HG02852 (cell line): ENCODE results near the gene FAM83E.

Source experiments
- ATAC-seq: cut with Tn5 transposase; IDR thresholded peaks from one replicate; pipeline ENCODE4 v1.9.1; 2021; ENCODE audit warnings: mild to moderate bottlenecking, moderate library complexity; ENCODE audit not compliant: unreplicated experiment

FAM83E gene

DNA sequence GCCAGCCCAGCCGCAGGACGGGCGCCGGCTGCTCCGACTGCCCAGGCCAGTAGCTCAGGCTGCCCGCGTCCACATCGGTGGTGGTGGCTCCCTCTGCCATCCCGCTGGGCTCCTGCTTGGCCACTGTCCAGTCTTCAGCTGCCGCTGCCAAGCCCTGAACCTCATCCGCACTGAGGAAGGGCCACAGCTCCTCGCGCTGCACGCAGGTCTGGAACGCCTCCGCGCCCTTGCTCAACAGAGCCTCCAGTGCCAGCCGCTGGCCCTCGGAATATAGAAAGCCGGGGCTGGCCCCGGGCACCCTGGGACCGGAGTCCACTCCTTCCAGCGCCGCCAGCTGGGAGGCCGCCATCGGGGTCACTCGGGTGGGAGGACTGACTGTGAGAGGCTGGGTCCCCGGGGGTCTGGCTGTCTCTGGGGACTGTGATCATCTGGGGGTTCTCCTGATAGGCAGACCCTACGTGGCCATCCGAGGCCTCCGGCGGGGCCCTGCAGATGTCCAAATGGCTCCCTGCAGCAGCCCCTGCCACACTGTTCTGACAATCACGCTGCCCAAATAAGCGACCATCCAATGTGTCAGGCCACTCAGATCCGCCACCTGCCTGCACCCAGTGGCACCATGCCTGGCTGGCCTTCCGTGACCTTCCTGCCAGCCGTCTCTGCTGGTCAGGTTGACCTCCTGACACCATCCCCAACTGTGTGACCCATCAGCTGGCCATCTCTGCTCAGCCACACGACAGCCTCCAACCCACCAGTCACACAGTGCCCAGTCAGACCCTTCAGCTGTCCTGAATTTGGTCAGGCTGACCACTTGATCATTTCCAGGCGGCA, 1.6 kb downstream of the FAM83E start:
- no peak for ATAC-seq

DNA sequence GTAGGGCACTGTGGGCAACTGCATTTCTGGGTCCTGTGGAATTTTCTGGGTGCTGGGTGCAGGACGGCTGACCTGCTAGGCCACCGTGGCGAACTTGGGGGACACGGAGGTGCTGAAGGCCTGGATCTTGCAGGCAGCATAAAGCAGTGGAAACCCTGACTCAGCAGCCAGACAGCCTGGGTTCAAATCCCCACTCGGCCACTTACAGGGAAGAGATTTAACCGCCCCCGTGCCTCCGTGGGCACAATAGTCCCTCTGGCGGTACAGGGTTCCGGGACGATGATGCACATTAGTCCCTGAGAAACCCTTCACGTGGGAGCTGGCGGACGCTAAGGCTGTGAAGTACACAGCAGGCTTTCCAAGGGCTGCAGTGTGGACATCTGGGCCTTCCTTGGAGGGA, 3.0 kb downstream of the FAM83E start:
- no peak for ATAC-seq

DNA sequence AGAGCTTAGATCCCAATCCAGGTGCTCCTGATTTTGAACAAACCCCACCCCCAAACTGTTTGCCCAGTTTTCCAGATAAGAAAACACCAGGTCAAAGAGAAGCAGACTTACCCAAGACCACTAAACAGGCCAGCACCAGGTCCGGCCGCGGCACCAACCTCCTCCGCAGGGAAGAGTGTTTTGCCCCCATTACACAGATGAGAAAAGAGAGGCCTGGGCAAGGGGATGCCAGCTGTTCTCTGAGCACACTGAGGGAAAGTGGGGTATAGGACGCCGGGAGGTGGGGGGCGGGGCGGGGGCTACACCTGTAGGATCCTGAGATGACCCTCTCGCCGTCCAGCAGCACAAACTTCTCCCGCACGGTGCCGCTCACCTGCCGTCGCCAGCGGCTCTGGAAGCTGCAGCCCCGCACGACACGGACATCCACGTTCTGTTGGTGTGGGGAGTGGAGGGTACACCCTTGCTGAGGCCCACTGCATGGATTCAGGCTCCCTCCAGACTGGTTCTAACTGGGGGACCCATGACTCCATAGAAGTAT, 5.2 kb downstream of the FAM83E start:
- no peak for ATAC-seq

DNA sequence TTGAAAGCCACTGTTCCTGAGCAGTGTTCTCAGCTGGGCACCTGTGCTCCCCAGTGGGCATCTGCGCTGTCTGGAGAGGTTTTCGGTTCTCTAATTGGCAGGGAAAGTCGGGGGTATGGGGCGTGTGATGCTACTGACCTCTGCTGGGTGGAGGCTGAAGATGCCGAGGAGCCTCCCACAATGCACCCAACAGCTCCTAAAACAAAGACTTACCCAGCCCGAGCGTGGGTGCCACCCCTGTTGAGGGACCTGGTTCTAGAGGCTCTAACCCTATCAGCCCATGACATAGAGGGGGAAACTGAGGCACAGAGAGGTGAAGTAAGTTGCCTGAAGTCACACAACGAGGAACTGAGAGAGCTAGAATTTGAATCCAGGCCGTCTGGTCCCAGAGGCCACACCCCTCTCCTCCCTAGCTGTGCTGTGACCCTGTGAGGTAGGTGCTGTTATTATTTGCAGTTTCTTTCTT, 6.0 kb downstream of the FAM83E start:
- ATAC-seq: no peak

DNA sequence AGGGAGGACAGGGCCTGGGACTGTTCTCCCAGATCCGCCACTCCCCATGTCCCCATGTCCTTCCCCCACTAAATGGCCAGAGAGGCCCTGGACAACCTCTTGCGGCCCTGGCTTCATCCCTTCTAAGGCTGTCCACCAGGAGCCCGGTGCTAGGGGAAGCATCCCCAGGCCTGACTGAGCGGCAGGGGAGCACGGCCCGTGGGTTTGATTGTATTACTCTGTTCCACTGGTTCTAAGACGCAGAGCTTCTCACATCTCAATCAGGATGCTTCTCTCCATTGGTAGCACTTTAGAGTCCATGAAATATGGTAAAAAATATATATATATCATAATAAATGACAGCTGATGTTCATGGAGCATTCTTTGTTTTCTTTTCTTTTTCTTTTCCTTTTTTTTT, 7.5 kb downstream of the FAM83E start:
- ATAC-seq: no peak

DNA sequence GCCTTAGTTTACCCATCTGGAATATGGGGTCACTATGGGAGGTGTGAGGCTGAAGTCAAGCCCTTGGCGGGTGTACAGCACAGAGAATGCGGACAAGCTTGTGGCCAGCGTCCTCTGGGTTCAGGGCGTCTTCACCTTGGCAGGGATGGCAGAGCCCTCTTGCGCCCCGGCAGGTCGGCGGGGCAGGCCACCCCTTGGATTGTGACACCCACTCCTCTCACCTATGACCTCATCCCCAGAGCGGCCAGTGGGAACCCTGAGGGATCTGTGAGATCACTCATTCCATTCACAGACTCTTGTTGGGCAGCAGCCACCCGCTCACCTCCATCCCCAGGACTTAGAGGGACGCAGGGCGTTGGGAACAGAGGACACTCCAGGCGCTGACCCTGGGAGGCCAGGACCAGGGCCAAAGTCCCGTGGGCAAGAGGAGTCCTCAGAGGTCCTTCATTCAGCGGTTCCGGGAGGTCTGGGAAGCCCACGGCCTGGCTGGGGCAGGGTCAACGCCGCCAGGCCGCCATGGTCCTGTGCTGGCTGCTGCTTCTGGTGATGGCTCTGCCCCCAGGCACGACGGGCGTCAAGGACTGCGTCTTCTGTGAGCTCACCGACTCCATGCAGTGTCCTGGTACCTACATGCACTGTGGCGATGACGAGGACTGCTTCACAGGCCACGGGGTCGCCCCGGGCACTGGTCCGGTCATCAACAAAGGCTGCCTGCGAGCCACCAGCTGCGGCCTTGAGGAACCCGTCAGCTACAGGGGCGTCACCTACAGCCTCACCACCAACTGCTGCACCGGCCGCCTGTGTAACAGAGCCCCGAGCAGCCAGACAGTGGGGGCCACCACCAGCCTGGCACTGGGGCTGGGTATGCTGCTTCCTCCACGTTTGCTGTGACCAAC, 8.2 kb downstream of the FAM83E start, which contains the start of gene SPACA4:
SPACA4 (plus strand) TSS at position 280 of the 896 bp plus-strand sequence; CDS start at position 517, 237 bp downstream.
- ATAC-seq: no peak

DNA sequence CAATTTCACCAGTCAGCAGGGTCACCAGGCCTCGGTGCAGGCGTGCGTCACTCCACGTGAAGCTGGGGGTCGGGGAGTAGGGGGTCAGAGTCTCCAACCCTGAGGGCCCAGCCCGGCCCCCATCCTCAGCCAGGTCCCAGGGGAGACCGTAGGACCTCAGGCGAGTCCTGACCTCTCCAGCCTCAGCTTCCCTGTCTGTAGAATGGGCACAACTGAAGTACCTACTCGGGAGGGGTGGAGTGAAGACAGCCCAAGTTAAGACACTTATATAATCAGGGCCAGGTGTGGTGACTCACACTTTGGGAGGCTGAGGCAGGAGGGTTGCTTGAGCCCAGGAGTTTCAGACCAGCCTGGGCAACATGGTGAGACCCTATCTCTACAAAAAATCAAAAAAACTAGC, 11.0 kb downstream of the FAM83E start:
- no peak for ATAC-seq

DNA sequence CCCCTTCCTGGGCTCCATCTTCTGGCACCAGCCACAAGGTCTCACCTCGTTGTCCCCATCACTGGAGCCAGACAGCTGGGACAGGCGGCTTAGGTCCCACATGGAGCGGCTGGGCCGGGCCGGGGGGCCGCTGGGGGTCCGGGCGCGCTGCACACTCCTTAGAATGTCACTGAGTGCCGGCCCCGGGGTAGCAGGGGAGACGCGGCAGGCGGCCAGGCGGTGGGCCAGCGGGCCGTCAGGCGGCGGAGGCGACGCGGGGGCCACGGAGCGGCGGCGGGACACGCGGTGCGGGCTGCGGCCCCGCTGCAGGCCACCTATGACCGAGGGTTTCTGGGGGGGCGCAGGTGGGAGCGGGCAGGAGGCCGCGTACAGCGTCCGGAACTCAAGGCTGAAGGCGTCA, 11.4 kb downstream of the FAM83E start:
- ATAC-seq: no peak

DNA sequence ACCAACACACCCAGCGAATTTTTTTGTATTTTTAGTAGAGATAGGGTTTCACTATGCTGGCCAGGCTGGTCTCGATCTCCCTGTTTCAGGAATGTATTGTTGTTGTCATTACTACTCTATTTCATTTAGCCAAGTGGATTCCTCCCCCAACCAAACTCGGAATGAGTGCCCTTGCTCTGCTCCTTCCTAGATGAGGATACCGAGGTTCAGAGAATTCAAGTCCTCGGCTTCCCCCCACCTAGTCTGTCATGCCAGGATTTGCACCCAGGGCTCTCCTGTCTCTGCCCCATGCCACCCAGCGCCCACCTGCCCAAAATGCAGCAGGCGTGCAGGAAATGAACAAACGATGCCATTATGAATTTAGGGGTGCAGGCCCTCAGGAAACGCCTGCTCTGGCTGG, 11.9 kb downstream of the FAM83E start:
- no peak for ATAC-seq

DNA sequence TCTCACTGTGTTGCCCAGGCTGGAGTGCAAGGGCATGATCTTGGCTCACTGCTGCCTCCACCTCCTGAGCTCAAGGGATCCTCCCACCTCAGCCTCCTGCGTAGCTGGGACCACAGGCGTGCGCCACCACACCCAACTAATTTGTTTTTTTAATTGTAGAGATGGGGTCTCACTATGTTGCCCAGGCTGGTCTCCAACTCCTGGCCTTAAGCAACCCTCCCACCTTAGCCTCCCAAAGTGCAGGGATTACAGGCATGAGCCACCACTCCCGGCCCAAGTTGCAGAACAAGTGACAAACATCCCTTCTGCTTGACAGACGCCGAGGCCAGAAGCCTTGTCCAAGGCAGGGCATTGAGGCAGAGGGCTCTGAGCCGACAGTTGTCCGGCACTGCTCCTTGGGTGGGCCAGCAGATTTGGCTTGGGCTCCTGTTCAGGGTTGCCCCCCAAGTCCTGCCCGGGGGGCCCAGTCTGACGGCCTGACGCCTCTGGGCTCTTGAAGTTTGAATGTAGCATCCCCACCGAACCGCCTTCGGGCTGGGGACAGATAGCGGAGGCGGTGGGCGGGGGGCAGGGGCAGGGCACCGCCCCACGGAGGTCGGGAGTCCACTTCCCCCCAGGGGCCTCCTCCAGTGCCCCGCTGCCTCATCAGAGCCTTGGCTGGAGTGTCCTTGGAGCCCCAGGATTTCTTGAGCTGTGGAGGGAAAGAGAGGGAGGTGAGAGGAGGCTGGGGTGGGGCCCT, 14.0 kb downstream of the FAM83E start:
- no peak for ATAC-seq

DNA sequence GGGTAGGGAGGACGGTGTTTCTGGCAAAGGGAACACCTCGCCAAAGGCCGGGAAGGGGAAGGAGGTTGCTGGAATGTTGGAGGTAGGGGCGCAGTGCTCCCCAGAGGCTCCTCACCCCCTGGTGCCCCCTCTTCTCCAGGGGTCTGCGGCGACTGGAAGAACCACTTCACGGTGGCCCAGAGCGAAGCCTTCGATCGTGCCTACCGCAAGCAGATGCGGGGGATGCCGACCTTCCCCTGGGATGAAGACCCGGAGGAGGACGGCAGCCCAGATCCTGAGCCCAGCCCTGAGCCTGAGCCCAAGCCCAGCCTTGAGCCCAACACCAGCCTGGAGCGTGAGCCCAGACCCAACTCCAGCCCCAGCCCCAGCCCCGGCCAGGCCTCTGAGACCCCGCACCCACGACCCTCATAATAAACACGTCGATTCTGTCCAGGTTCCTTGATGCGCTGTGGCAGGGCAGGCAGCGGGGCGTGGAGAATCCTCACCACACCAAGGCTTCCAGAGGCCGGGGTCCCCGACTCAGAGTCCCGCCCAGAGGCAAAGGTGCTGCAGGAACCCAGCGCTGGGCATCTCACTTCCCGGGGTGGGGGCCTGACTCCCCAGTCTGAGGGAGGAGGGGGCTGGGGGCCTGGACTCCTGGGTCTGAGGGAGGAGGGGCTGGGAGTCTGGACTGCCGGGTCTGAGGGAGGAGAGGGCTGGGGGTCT, 15.7 kb downstream of the FAM83E start:
- ATAC-seq: no peak

DNA sequence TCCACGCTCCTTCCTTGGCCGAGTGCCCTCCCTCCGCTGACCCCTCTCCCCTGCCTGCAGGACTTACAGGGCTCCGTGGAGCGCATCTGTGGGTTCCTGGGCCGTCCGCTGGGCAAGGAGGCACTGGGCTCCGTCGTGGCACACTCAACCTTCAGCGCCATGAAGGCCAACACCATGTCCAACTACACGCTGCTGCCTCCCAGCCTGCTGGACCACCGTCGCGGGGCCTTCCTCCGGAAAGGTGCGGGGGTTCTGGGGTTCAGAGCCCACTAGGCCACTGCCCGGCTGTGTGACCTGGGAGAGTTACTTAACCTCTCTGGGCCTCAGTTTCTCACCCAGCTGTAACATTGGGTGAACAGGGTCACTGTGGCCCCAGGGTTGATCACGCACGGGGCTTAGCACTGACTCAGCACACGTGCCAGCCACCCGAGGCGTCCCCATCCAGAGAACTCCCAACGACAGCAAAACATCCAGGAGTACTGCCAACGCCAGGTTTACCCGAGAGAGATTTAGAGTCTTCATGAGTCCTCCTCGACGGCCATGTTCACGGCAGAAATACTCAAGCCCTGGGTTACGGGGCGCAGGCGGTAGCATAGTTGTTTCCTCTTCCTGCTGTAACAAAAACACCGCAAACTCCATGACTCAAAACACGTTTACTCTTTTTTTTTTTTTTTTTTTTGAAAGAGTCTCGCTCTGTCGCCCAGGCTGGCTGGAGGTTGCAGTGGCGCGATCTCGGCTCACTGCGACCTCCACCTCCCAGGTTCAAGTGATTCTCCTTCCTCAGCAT, 18.0 kb downstream of the FAM83E start:
- no peak for ATAC-seq

DNA sequence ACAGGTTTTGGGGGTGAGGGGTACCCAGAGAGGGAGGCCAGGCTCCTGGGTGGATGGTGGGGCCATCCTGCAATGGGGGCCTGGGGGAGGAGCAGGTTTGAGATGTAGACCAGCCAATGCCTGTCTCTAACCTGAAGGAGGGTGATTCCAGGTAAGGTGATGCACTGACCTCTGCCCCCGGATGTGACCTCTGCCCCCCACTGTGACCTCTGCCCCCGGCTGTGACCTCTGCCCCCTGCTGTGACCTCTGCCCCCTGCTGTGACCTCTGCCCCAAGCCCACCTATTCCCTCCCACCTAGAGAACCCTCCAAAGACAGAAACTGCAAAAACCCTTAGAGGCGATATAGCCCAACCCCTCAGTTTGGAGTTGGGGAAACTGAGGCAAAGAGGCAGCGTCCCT, 18.6 kb downstream of the FAM83E start:
- ATAC-seq: no peak

DNA sequence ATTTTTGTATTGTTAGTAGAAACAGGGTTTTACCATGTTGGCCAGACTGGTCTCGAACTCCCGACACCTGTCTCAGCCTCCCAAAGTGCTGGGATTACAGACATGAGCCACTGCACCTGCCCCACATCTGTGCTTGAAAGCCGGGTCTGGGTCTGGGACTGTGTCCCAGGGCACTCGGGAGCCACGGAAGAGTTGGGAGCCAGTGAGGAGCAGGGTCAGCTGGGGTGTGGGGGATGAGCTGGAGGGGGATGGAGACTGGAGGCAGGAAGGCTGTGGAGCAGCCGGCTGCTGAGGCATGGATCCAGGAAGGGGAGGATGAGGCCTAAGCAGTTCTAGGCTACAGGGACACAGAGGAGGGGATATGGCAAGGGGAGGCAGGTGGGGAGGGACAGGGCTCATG, 19.0 kb downstream of the FAM83E start:
- ATAC-seq: no peak

DNA sequence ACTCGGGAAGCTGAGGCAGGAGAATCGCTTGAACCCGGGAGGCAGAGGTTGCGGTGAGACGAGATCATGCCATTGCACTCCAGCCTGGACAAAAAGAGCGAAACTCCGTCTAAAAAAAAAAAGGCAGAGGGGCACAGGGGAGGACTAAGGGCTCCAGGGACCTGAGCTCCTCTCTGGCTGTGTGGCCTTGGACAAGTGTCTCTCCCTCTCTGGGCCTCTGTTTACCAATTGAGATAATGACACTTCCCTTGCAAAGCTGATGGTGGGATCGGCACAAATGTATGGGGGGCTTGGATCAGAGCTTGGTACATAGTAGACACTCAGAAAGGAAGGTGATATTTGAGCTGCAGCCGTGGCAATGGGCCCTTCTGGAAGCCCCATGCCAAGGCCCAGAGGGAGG, 19.7 kb downstream of the FAM83E start:
- no peak for ATAC-seq

DNA sequence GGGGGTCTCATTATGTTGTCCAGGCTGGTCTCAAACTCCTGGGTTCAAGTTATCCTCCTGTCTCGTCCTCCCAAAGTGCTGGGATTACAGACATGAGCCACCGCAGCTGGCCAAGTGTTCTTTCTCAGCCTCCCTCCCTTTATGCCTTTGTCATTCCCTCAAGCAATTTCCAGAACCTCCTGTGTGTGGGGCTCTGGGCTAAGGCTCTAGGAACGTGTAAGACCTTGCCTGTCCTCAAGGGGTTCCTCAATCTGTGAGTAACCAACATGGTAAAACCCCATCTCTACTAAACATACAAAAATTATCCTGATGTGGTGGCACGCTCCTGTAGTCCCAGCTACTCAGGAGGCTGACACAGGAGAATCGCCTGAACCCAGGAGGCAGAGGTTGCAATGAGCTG, 23.9 kb downstream of the FAM83E start:
- ATAC-seq: no peak

DNA sequence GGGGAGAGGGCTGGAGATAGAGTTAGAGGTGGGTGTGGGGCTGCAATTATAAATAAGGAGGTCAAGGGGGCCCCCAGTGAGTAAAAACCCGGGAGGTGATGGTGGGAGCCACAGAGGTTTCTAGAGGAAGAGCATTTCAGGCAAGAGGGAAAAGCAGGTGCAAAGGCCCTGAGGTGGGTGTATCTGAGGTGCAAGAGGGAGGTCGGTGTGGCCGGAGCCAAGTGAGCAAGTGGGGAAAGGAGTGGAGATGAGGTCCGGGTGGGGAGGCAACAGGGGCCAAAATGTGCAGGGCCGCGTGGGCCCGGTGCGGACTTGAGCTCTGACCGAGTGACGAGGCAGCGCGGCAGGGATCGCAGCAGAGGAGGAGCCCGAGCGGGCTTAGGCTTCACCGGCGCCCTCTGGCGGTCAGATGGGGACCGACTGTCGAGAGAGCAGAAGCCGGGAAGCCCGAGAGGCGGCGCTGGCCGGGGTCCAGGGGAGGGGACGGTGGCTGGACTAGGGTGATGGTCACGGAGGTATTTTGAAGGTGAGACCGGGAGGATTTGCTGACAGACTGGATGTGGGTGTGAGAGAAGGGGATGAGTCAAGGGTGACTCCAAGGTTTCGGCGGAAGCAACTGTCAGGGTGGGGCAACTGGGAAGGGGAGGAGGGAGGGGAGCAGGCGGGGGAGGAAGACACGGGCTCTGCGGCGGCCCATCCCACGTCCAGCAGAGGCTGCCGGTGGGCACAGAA, 26.0 kb downstream of the FAM83E start:
- no peak for ATAC-seq

DNA sequence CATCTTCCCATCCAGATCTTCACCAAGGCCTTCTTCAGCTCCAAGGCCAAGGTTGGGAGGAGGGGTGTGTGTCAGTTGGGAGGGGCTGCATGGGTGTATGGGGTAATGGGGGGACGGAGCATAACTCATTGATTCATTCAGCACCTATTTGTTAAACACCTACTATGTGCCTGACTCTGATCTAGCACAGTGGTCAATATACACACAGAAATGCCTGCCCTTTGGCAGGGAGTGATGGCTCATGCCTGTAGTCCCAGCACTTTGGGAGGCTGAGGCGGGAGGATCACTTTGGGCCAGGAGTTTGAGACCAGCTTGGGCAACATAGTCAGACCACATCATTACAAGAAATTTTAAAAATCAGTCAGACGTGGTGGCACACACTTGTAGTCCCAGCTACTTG, 27.5 kb downstream of the FAM83E start:
- no peak for ATAC-seq

DNA sequence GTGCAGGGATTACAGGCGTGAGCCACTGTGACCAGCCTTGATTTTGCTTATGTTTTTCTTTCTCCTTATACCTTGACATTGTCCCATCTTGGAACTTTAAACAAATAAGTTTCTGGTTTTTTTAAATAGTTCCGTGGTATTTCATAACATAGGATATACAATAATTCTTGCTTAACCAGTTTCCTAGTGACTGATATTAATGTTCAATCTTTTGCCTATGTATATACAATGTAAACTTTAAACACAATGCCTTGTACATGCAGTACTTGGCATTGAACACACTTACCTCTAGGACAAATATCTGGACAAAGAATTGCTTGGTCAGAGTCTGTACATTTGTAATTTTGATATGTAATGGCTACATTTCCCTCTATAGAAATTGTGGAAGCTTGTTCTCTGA, 32.7 kb downstream of the FAM83E start:
- ATAC-seq: no peak
